LNCaP clone FGC (cell line): ENCODE data around the gene SOCS1.

Experiments used
- DNase-seq: peaks from one replicate; pipeline ENCODE4 v3.0.0-alpha.2; 2011; ENCODE audit warnings: low read depth
- H3K4me3 ChIP-seq: 2 replicates; pipeline ENCODE4 v1.5.1; 2011; ENCODE audit warnings: mild to moderate bottlenecking, low read depth, low read length, control low read depth
- CTCF ChIP-seq: IDR thresholded peaks from 2 replicates; pipeline ENCODE4 v1.5.1; 2012; ENCODE audit warnings: mild to moderate bottlenecking; ENCODE audit not compliant: control insufficient read depth, insufficient read depth; ENCODE audit errors: extremely low read depth

The SOCS1 gene

GRCh38 chr16:11298143-11298900 lies 42.3 kb upstream of the SOCS1 start:
- TF ChIP-seq CTCF, result no peak
- no peak for DNase-seq
- no peak overlapping the region for H3K4me3 ChIP-seq

- no peak for DNase-seq
- no peak for TF ChIP-seq CTCF
Measured at GRCh38 chr16:11297492-11298142, 41.6 kb upstream of the SOCS1 start.

DNA sequence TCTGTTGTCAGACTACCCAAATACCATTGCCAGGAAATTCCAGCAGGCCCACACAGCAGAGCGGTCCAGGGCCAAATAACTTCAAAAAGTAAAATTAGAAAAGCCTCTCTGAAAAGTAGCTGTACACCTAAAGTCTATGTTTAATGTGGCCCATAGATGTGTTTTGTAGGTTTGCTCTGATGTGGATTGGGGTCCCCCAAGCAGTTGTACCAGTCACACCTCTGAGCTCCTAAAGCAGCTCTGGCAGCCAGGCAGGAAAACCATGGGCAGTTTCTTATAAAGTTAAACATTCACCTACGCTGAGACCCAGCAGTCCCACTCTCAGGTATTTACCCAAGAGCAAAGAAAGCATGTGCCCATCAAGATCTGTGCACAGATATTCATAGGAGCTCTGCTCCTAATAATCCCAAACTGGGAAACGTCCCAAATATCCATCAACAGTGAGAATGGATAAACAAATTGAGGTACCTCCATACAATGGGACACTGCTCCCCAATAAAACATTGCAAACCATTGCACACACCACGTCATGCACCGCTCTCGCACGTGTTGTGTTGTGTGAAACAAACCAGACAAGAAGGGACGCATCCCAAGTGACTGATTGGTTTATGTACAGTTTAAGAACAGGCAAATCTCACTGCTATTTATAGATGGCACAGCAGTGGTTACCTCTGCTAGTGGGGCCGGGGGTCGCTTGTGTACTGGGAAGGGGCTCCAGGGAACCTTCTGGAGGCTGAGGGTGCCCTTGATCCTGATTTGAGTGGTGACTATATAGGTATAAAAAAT lies 40.9 kb upstream of the SOCS1 start:
- peak; percentile 40 for DNase-seq
- H3K4me3 ChIP-seq, result no peak overlapping the region
- no peak for TF ChIP-seq CTCF

More at GRCh38 chr16:11297492-11298142, 41.6 kb upstream of the SOCS1 start:
- no peak overlapping the region for H3K4me3 ChIP-seq

GRCh38 chr16:11296351-11296705 lies 40.3 kb upstream of the SOCS1 start:
- H3K4me3 ChIP-seq, result no peak overlapping the region
- no peak for TF ChIP-seq CTCF
- DNase-seq, result no peak

DNA sequence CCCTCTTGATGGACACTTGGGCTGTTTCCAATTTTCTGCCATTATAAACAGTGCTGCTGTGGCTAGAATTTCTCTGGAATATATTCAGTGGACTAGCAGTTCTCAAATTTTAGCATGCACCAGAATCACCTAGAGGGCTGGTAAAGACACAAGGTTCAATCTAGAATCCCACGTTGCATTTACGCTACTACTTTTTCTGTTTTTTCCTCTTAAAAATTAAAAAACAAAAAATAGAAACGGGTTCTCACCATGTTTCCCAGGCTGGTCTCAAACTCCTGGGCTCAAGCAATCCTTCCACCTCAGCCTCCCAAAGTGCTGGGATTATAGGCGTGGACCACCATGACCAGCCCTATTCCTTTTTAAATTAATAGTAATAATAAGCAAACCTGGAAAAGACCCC lies 39.7 kb upstream of the SOCS1 start:
- no peak for TF ChIP-seq CTCF
- DNase-seq, result no peak
- no peak overlapping the region for H3K4me3 ChIP-seq

DNA sequence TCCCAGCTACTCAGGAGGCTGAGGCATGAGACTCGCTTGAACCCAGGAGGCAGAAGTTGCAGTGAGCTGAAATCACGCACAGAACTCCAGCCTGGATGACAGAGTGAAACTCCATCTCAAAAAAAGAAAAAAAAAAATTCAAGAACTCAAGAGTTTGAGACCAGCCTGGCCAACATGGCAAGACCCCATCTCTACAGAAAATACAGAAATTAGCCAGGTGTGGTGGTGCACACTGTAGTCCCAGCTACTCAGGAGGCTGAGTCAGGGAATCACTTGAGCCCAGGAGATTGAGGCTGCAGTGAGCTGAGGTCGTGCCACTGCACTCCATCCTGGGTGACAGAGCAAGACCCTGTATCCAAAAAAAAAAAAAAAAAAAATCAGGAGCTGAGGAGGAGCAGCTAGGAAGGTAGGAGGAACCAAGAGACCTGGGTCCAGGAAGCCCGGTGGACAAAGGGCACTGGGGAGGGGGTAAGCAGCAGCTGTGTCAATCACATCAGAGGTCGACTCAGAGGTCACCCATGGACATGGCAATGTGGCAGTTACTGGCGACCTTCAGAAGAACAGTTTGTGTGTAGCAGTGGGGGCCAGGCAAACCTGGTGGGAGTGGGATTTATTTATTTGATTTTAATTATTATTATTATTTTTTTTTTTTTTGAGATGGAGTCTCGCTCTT lies 36.2 kb upstream of the SOCS1 start:
- no peak for DNase-seq
- no peak for TF ChIP-seq CTCF
- no peak overlapping the region for H3K4me3 ChIP-seq
